Stimulated activated naive CD4-positive, alpha-beta T cell (primary cell): ENCODE measurements around the gene HNRNPLL.
A peak's percentile ranks its signal among the peaks of the same experiment; 100 is the strongest.

Experiments
- DNase-seq, 6 experiments: peaks; one replicate each; lab custom pipeline; 2025; lab: John Stamatoyannopoulos, UW

The HNRNPLL gene

DNA sequence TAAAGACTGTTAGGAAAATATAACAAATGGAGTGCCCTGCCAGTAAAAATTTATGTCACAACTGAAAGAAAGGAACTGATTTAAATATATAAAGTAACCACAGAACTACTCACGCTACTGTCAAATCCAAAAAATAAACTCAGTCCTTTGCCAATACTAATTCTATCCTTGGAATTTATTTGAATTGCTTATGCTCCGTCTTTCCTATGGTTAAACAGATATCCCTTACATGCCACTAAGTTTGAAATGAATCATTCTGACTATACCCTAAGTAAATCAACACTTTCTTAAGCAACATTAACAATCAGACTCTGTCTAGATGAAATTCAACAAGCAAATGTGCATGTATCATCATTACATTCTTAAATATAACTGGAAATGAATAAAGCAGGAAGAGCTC lies 9.8 kb downstream of the HNRNPLL start:
- no peak for DNase-seq

DNA sequence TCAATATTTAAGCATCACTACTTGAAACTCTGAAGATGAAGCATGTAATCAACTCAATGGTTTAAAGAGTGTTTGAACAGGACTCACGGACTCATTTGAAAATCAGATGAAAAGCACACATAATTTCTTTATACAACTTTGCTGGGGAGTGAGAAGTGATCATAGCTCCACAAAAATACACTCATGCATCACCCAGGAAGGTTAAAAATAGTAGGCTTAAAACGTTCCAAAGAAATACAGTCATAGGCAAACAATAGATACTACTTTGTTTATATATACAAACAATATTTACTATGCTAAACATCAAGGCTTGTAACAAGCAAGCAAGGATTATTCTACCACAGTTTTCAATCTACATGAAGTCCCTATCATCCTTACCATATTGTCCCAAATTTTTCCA lies 11.6 kb downstream of the HNRNPLL start:
- DNase-seq = no peak

DNA sequence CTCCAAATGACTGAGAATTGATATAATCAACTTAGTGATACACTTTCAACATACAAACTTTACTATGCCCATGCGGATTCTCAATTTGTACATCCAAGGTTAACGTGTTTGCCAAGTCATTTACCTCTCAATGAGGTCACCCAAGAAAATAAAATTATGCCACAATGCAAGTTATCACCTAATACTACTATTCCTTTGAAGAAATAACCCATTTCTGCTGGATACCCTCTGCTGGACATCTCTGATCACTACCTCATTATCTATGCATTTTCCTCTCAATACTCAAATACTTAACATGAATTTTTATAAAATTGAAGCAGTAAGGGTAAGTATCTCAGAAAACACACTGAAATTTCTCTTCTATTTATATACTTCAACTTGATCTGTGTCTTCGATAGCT lies 12.7 kb downstream of the HNRNPLL start:
- no peak for DNase-seq

DNA sequence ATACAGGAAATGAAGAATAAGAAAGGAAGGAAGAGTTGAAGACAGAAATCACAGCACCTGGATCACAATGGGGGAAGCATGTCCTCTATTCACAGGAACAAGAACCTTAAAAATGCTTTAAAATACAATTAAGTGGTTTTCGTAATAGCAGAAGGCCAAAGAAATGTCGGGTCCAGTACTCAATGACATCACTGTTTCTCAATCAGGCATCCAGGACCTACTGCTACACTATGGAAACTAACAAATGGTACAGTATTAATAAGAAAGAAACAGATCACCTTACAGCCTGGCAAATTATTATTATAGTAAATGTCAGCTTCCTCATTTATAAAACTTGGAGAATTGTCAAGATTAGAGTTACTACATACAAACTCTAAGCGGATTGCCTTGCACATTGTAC lies 15.8 kb downstream of the HNRNPLL start:
- no peak for DNase-seq

DNA sequence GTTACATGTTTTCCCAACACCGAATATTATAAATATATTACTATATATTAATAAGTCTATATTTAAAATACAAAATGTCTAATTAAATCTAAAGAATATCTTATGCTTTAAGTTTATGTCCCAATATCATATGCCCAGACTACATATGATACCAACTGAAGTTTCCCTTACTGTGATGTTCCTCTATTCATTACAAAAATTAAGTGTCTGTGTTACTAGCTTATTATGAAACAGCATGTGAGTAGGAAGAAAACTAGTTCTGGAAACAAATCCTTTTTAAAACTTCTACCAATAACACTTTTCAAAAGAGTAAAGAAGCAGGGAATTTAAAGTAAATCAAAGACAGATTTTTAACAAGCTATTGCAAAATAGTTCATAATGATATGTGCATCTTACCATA lies 17.8 kb downstream of the HNRNPLL start:
- no peak for DNase-seq

DNA sequence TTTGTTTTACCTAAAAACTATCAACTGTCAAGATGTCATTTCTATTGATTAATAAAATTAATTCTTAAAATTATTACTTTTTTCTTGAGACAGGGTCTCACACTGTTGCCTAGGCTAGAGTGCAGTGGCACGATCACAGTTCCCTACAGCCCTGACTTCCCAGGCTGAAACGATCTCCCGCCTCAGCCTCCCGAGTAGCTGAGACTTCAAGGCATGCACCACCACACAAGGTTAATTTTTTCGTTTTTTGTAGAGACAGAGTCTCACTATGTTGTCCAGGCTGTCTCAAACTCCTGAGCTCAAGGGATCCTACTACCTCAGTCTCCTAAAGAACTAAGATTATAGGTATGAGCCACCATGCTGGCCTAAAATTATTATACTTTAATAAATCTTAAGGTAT lies 18.7 kb downstream of the HNRNPLL start:
- no peak for DNase-seq

DNA sequence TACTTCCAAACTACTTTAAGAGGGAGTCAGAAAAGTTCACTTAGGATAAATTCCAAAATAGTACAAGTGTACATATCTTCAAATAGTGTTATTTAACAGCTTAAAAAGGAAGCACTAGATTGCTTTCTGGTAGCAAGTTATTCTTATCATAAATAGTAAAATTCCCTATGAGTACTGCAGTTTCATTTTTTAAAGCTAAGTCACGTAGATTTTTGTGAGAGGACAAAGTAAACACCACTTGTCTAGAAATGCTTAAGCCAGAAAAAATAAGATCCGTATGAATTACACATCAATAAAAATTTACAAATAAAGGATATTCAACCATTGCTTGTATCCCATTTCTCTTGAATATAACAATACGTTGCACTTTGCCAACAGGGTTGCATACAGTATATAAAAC lies 19.2 kb downstream of the HNRNPLL start:
- no peak for DNase-seq

DNA sequence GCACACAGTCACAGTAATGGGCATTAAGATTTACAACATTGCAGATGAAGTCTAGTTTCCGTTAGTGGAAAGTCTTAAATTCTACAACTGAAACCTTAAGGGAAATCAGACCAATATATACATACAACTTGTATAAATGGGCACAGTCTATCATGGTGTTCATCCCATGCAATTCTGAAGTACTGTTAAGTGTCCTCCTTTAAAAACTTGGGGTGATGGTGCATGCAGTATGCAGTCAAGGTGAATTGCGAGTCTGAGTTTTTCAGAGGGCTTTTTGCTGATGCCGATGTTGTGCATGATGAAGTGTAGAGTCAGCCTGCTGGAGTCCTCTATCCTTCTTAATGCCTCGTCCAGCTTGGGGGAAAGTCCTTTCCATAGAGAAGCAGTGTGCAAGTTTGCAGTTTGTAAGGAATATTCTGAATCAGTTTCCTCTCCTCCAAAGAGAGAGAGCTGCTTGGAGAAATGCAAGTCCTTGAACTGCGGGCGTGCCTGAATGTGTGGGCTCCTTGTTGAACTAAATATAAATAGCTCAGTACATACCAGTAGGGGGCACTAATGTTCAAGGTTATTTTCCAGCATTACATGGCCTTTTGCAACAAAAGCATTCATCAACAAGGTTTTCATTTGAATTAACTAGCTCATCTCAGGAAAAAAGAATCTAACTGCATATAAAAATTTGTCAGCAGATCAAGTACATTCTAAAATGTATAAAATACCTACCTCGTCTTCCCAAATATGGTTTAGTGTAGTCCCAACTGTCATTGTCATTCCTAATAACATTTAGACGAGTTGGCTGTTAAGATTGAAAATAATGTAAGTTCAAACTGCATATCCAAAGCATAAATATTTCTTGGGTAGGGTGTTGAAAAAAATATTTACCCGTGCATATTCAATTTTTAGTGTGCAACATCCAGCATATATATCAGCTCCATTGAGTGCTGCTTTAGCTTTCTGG lies 21.3 kb downstream of the HNRNPLL start:
- DNase-seq = peak; percentile 3 to 89 (median 38)

DNA sequence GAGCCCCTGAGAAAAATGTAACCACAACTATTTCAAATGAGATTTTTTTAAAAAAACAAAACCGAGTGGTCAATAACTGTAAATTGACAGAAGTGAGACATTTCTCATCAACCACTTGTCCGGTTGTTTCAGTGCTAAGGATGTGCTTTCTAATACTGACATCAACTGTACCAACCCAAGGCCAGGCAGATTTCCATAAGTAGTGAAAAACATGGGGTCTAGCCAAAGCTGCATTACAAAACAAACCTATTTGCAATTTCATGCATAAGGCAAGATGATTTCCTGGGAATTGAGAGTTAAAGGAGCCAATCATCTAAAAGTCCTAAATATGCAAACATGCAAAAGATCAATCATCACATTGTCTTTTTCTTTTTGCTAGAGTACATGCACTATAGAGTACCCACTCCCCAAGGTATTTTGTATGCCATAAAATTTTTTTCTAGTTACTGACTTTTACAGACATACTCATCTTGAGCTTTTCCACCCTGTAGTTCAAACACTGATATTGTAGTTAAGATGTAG lies 22.6 kb downstream of the HNRNPLL start:
- no peak for DNase-seq

DNA sequence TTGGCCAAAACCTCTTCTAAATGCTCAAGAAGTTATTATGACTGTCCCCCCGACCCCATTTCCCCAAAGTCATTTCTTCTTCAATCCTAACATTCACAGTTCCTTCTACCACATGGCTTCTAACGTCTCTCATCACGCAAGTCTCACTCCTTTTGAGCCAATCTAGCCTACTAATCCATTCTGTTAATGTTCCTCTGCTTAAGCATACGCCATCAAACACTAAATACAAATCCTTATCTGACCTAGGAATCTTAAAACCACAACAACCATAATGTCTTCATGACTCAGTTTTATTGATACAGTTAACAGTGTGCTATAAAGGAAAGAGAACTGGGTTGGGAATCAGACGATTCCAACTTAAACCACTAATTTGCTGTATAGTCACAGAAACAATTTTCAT lies 23.9 kb downstream of the HNRNPLL start:
- DNase-seq = no peak

DNA sequence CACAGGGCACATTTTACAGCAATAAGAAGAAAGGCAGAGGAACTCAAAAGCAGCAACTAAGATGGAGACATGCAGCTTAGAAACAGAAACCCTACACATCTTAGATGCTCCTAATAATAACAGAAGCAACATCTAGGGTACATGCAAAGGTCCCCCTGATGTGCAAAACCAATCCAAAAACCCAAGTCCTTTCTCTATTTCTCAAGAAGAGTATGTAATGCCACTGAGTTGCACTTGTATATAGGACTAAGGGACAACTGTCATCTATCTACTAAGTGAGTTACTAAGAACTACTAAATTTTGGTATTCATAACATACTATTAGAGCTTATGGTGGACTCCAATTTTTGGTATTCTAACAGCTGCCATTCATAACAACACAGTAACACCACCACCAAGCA lies 28.4 kb downstream of the HNRNPLL start:
- no peak for DNase-seq

DNA sequence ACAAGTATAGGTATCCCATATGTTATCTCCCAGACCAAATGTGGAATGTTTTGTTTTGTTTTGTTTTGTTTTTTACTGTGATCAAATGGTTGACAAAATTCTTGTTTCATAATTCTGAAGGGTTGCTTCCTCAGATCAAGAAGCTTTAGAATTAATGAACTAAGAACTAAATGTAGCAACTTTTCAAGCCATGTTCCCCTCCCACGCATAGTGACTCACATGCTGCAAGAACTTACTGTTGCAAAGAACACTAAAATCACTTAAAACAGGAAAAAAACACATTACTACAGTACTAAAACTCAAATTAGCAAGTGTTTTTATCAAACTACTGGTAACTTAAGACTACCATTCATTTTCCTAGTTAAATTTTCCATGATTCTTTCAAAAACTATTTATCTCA lies 30.6 kb downstream of the HNRNPLL start:
- DNase-seq = no peak

DNA sequence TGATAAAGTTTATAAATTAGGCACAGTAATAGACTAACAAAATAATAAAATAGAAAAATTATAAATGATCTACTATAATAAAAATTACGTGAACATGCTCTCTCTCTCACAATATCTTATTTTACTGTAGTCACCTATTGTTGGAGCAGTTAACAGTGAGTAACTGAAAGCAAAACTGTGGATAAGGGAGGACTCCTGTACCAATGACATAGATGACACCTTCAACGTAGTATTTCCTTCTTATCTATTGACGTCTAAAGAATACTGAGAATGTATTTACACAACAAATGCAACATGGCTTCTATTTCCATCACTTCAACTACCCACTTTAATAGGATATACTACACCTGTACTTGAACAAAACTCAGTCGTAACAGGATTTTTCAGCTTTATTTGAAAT lies 31.5 kb downstream of the HNRNPLL start:
- DNase-seq = no peak

DNA sequence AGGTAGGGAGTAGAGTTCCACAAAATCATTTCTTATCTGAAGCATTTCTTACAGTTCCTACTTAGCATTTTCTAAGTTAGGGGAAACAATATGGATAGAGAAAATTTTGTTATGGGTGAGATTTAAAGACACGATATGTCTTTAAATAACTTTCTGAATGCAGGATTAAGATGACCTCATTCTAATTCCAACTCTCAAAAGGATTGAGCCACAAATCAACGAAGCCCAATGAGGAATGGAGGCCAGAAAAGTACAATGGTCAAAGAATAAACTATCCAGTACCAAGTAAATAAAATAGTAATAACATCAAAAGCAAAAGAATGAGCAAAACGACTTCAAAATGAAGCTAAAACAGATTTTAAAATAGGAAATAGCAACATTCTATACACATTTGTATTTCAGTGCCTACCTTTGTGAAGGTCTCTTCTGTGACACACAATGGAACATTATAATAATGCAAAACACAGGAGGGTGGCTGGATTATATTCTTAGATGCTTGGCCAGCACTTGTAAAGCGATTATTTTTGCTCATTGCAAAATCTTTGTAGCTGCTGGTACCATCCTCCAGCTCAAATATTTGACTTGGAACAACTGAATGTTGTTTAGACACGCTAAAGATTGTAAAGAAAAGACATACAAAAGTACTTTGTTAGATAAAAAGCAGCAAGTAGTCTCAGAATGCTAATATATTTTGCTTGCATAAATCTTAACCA lies 33.8 kb downstream of the HNRNPLL start:
- DNase-seq = no peak

DNA sequence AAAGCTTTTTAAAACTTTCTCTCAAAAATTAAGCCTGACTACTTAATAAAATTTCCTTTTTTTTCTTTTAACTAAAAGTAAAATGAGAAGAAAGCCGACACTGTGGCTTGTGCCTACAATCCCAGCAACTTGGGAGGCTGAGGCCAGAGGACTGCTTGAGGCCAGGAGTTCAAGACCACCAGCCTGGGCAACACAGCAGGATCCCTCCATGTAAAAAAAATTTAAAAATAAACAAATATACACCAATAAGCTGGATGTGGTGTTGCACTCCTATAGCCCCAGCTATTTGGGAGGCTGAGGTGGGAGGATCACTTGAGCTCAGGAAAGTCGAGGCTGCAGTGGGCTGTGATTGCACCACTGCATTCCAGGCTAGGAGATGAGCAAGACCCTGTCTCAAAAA lies 37.4 kb downstream of the HNRNPLL start:
- no peak for DNase-seq

DNA sequence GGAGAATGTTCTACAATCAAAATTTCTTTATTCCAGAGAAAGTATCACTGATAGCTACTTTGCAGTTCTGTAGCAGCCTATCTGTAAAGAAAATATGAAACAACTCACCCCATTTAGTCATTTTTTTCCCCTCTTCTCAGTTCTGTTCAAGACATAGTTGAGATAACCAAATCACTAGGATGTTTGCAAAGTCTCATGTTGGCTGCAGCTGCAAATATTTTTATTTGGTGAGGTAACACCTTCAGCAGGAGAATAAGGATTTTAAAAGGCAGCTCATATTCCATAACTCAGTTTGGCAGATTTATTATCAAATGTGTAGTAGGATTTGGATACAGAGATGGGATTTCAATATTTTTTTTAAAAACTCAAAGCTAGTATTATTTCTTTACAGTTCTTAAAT lies 41.0 kb downstream of the HNRNPLL start:
- DNase-seq = no peak

DNA sequence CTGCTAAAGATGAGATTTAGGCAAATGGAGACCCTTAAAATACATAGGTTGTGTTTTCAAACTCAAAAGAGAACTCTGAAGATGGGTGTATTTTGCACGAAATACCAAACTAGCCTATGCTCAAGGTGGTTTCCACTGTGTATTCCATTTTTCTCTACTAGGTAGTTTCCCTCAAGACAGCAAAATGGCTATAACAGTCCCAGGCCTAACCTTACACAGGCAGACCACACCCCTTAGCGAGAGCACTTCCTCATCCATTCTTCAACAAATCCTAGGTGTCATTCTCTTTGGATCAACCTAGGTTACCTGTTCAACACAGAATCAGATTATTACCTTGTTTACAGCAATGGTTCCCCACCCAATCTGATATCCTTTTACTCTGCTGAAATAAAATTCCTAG lies 42.6 kb downstream of the HNRNPLL start:
- no peak for DNase-seq

DNA sequence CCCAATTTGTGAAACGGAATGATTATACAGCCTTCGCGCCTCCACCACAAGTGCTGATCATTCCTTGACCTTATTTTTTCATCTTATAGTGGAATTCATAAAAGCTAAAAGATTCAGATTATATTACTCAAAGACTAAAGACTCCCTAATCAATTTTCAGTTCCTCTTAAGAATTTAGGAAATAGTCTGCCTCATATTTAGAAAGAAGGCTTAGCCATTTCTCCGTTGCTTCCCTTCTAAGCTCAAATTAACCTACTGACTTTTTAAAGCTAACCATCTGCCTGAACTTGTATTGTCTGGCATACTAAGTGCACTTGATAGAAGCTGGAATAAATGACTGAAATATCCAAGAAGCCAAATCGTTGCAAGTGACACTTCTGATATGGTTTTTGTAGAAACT lies 44.7 kb downstream of the HNRNPLL start:
- no peak for DNase-seq

DNA sequence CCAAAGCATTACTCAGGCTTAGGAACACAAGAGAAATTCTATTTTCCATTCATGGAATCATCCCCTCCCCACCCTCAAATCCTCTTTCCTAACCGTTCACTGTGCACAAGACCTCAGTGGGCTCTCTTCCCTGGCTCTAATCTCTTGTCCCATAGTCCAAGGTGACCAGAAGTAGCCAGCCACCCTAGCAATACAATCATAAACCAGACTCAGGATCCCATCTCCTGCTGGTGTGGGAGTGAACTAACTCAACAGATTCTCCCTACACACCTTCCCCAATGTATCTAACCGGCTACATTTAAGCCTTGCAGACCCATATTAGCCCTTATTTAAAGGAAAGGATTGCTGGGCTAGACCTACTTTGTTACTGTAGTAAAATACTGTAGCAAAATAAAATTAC lies 45.5 kb downstream of the HNRNPLL start:
- no peak for DNase-seq

DNA sequence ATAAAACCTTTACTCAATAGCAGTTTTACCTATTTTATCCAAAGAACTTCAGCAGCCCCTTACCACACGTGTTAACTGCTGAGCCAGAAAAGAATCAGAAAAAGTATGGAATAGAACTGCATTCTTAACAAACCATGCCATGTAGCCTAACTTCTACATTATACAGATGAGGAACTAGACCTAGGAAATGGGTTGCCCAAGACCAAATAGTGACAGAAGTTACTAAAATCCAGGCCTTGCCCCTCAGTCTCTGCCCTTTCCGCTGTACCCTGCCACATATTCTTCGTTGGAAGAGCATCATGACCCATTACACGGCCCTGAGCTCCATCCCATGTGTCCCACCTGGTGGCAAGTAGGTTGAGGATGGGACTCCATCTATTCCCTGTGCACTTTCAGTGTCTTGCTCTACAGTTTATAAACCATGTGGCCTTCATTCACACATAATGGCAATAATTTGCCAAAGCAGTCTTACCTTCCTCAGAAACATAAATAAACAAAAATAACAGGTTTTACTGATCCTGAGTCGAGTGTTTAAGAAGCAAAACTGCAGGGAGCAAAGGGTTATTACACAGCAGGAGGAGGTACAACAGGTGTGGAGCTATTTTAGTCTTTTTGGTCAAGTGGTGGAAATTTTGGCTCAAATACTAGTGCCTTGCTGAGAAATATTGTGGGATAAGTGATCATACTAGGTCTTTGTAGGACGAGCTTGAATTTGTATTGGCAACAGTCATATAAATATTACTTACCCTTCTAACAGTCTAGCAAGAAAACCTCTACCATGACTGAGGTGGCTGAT lies 46.5 kb downstream of the HNRNPLL start:
- DNase-seq = no peak

DNA sequence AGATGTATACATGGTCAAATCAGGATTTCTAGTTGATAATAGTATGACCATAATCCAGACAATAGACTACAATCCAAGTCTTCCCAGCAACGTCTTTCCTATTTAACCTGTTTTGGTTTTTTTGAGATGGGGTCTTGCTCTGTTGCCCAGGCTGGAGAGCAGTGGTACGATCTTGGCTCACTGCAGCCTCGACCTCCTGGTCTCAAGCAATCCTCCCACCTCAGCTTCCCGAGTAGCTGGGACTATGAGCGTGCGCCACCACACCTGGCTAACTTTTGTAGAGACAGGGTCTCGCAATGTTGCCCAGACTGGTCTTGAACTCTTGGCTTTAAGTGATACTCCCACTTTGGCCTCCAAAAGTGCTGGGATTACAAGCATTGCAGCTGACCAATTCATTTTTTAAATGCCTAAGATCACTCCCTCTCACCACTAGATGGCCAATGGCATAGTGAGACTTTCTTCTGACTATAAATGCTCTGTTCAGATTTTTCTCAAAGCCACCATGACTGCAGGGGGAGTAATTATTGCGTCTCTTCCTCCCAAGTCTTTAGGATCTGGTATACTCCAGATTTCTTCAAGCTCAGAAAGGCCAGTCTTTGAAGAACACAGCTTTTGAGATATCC lies 47.6 kb downstream of the HNRNPLL start:
- no peak for DNase-seq

DNA sequence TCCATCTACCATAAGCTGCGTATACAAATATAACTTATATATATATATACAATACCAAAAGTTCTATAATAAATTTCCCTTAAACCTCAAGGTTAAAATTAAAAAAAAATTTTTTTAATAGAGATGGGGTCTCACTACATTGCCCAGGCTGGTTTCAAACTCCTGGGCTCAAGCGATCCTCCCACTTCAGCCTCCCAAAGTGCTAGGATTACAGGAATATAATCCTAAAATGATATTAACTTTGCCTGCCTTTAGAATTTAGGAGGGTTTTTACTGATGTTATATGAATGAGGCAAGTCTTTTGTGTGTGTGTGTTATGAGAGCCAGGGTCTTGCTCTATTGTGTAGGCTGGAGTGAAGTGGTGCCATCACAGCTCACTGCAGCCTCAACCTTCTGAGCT lies 49.2 kb downstream of the HNRNPLL start:
- no peak for DNase-seq
